ENCODE results near the gene ITGA3.

The ITGA3 gene

GRCh38 chr17:50095626-50096037 lies 39.7 kb downstream of the ITGA3 start:
- H3K27me3 ChIP-seq: no peaks in the 10 kb centered on the region
- TF ChIP-seq CTCF (IDR thresholded peaks at IDR 0.05): no peak
- H3K4me1 ChIP-seq: peaks cover 0 to 44% (median 31%) of the 10 kb centered on the region in 4 donors
- H3K4me3 ChIP-seq: peak overlapping the region; percentile 77 to 89
- H3K36me3 ChIP-seq: peaks cover 23 to 38% (median 30%) of the 10 kb centered on the region in 3 donors
- intact Hi-C loops (cut with DNase I; ENCODE audit: low total_unique reads): loop anchor here (5.0 kb wide), 1 partner anchor 102 kb away; no protein-coding TSS in a partner anchor
- H3K9me3 ChIP-seq: no peaks in the 10 kb centered on the region
- DNase-seq: no peak
- peak overlapping the region; percentile 87 to 96 for H3K27ac ChIP-seq

- Histone ChIP-seq H3K4me3 (peak overlapping the region; percentile 77 to 89), H3K36me3 (peaks cover 19 to 39% (median 28%) of the 10 kb centered on the region in 3 donors), H3K27me3 (no peaks in the 10 kb centered on the region), H3K9me3 (no peaks in the 10 kb centered on the region), H3K27ac (peak overlapping the region; percentile 87 to 96), H3K4me1 (peaks cover 0 to 49% (median 36%) of the 10 kb centered on the region in 4 donors)
- intact Hi-C loops (cut with DNase I; ENCODE audit: low total_unique reads): loop anchor here (5.0 kb wide), 1 partner anchor 101 kb away; no protein-coding TSS in a partner anchor
- no peak for TF ChIP-seq CTCF (IDR thresholded peaks at IDR 0.05)
- DNase-seq: no peak
These were observed 40.2 kb downstream of the ITGA3 start for GRCh38 chr17:50096092-50096491.

- H3K36me3 ChIP-seq: peaks cover 19 to 46% (median 28%) of the 10 kb centered on the region in 3 donors
- TF ChIP-seq CTCF (IDR thresholded peaks at IDR 0.05): no peak
- no peaks in the 10 kb centered on the region for H3K27me3 ChIP-seq
- H3K27ac ChIP-seq: peak overlapping the region; percentile 87 to 96
- peak overlapping the region; percentile 77 to 89 for H3K4me3 ChIP-seq
- no peaks in the 10 kb centered on the region for H3K9me3 ChIP-seq
- peaks cover 0 to 55% (median 42%) of the 10 kb centered on the region in 4 donors for H3K4me1 ChIP-seq
- intact Hi-C loops (cut with DNase I; ENCODE audit: low total_unique reads): loop anchor here (5.0 kb wide), 1 partner anchor 101 kb away; no protein-coding TSS in a partner anchor
- DNase-seq: no peak
These were observed 40.8 kb downstream of the ITGA3 start for GRCh38 chr17:50096758-50097157.

GRCh38 chr17:50097455-50097854 lies 41.5 kb downstream of the ITGA3 start:
- TF ChIP-seq CTCF (IDR thresholded peaks at IDR 0.05): no peak
- Histone ChIP-seq H3K27ac (peak overlapping the region; percentile 87 to 96), H3K36me3 (peaks cover 19 to 49% (median 28%) of the 10 kb centered on the region in 3 donors), H3K27me3 (no peaks in the 10 kb centered on the region), H3K4me3 (no peak overlapping the region), H3K4me1 (peaks cover 0 to 62% (median 49%) of the 10 kb centered on the region in 4 donors), H3K9me3 (no peaks in the 10 kb centered on the region)
- intact Hi-C loops (cut with DNase I; ENCODE audit: low total_unique reads): loop anchor here (5.0 kb wide), 1 partner anchor 100 kb away; no protein-coding TSS in a partner anchor
- no peak for DNase-seq

GRCh38 chr17:50097926-50098325 lies 42.0 kb downstream of the ITGA3 start:
- H3K4me3 ChIP-seq: no peak overlapping the region
- intact Hi-C loops (cut with DNase I; ENCODE audit: low total_unique reads): loop anchor here (5.0 kb wide), 1 partner anchor 99 kb away; no protein-coding TSS in a partner anchor

More at GRCh38 chr17:50097926-50098325, 42.0 kb downstream of the ITGA3 start:
- H3K27me3 ChIP-seq: no peaks in the 10 kb centered on the region
- DNase-seq: no peak
- peak overlapping the region in 1 of 2 donors; percentile 96 for H3K27ac ChIP-seq
- no peak for TF ChIP-seq CTCF (IDR thresholded peaks at IDR 0.05)
- peaks cover 19 to 51% (median 28%) of the 10 kb centered on the region in 3 donors for H3K36me3 ChIP-seq
- peaks cover 0 to 67% (median 54%) of the 10 kb centered on the region in 4 donors for H3K4me1 ChIP-seq
- H3K9me3 ChIP-seq: no peaks in the 10 kb centered on the region

Data from tibial artery (tissue), 4 donors.